ENCODE data around the gene MACROD1.

GRCh38 chr11:64150481-64151239, 15.3 kb downstream of the MACROD1 start:
- TF ChIP-seq, protein P1, sequence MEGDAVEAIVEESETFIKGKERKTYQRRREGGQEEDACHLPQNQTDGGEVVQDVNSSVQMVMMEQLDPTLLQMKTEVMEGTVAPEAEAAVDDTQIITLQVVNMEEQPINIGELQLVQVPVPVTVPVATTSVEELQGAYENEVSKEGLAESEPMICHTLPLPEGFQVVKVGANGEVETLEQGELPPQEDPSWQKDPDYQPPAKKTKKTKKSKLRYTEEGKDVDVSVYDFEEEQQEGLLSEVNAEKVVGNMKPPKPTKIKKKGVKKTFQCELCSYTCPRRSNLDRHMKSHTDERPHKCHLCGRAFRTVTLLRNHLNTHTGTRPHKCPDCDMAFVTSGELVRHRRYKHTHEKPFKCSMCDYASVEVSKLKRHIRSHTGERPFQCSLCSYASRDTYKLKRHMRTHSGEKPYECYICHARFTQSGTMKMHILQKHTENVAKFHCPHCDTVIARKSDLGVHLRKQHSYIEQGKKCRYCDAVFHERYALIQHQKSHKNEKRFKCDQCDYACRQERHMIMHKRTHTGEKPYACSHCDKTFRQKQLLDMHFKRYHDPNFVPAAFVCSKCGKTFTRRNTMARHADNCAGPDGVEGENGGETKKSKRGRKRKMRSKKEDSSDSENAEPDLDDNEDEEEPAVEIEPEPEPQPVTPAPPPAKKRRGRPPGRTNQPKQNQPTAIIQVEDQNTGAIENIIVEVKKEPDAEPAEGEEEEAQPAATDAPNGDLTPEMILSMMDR (IDR thresholded peaks at IDR 0.05): no peak
- no peak for TF ChIP-seq POLR2A (IDR thresholded peaks at IDR 0.05)
- TF ChIP-seq EP300 (IDR thresholded peaks at IDR 0.05): no peak
